Stimulated activated CD4-positive, alpha-beta T cell treated with anti-CD3 and anti-CD28 coated beads, Interleukin-15, amount 100 ng/mL, for 1 hour (primary cell): Measurements from ENCODE around the gene KLHL11.

Source experiments
- DNase-seq, 2 donors: peaks; one replicate each; pipeline ENCODE4 v3.0.0-alpha.2; 2020; ENCODE audit warnings: low read depth in 1 of 2, low spot score in 1 of 2

Gene KLHL11

GRCh38 chr17:41864836-41865595, at the start of gene KLHL11:
Gene KLHL11, minus strand, starts transcription at chr17:41865423. Its CDS starts 53 bp downstream, at chr17:41865370.
- DNase-seq, result peak; percentile 74 to 81

DNA sequence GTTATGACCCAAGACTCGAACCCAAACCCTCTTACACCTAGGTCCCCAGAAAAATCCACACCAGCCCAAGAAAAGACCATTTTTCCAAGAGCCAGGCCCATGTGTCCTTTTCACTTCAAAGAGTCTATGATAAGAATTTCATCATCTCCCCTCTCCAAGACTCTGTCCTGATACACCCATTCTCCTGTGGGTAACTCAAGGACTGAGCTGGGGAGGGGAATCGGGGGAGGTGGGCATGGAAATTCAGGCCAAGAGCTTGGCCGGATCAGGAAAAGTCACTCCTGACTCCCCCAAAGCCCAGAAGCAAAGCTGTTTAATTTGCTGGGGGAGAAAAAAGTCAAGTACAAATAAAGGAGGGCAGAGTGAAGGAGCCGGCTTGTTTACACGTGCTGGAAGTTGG, 49.8 kb upstream of the KLHL11 start:
- no peak for DNase-seq

DNA sequence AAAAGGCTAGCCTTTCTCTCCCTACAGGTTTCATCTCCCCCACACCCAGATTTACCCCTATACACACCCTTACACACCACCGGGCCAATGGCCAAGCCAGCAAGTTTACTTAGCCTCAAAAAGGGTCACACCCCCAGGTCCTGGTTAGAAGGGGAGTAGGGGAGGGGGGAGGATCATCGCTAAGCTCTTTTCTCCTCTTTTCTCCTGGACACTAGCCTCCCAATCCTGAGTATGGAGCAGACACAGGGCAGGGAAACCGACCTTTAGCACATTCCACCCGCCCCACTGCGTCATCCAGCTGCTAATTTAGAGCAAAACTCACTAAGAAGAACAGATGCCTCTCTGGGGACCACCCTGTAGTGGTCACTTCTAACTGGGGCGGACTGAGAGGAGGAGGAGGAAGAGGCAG, 49.1 kb upstream of the KLHL11 start:
- DNase-seq, result no peak

- no peak for DNase-seq
Measured at GRCh38 chr17:41913798-41914197, 48.6 kb upstream of the KLHL11 start.

- no peak for DNase-seq
Measured at GRCh38 chr17:41912925-41913324, 47.7 kb upstream of the KLHL11 start.

GRCh38 chr17:41910701-41911391, 45.6 kb upstream of the KLHL11 start:
- DNase-seq, result no peak

GRCh38 chr17:41909088-41909487, 43.9 kb upstream of the KLHL11 start:
- no peak for DNase-seq

GRCh38 chr17:41907633-41908539, 42.7 kb upstream of the KLHL11 start:
- no peak for DNase-seq

DNA sequence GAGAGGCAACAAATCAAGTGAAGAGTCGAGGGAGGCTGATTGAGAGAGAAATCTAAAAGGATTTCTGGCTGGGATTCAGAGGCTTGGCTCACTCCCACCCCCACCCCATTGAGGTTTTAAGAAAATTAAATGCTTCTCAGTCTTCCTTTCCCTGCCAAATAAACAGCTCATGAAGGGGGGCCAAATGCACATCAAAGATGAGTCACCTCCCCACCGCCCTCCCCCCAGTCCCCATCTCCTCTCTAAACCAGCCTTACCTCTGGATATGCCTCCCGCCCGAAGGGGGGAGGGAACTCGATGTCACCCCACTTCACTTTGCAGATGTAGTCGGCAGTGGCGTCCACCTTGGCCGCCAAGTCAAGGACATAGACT, 41.9 kb upstream of the KLHL11 start:
- no peak for DNase-seq

- DNase-seq, result no peak
Measured at GRCh38 chr17:41906465-41907184, 41.4 kb upstream of the KLHL11 start.

GRCh38 chr17:41905172-41905571, 39.9 kb upstream of the KLHL11 start:
- no peak for DNase-seq

- DNase-seq, result no peak
Measured at GRCh38 chr17:41904242-41904841, 39.1 kb upstream of the KLHL11 start.

- no peak for DNase-seq
Measured at GRCh38 chr17:41901646-41902045, 36.4 kb upstream of the KLHL11 start.

- no peak for DNase-seq
Measured at GRCh38 chr17:41896726-41897125, 31.5 kb upstream of the KLHL11 start.

GRCh38 chr17:41895617-41896016, 30.4 kb upstream of the KLHL11 start:
- DNase-seq, result no peak

DNA sequence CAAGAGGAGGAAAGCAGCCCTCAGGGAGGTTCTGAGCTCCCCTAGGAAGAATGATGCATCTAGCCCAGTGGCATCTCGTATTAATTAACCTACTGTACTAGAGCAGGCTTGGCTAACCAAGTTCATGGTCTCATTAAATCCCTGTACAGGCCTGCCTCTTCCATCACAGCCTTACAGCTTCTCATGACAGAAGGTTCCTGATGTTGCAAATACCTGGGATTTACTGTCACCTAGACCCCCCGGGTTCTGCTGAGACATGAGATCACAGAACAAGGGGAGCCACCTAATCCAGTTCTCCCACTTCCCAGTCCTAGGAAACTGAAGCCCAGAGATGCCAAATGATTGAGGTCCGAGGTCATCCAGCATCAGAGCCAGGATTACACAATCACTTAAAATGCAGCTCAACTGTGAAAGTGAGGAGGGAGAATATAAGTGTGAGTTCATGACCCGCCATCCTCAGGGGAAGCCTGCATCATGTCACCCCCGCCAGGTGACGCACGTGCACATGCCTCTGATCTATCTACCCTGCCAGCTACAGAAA, 29.6 kb upstream of the KLHL11 start:
- DNase-seq, result no peak

DNA sequence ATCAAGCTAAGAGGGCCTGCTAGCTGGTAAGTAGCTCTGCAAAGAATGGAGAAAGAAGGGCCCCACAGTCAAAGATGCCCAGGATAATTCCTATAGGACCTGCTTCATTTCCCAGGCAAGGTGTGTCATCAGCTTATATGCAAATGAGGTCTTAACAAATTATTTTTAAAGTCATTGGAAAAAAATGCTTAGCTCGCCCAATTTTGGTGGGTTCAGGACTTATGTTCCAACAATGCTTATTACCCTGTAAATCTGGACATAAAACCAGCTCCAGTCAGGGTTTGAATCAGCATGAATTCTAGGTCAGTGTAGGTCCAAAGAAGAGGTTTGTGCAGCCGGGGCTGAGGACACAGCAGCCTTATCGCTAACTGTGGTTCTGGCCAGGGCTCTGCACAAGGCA, 28.2 kb upstream of the KLHL11 start:
- DNase-seq, result no peak

DNA sequence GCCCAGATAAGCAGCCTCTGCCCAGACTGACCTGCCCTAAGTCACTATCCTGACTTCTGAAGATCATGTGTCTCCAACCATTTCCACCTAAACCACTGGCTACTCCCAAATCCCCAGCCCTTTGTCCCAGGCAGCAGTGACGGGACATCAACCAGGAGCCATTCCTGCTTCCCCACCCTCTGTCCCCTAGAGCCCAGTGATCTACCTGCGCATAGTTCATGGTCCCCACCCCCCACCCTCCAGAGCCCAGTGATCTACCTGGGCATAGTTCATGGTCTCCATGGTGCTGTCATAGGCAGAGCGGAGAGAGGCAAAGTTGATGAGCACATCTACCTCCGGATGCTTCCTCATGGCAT, 26.8 kb upstream of the KLHL11 start:
- no peak for DNase-seq

GRCh38 chr17:41891135-41892020, 26.2 kb upstream of the KLHL11 start:
- DNase-seq, result no peak
